ENCODE results near the gene ZNF746.

- TF ChIP-seq LARP7 (IDR thresholded peaks at IDR 0.05) (no peak), NRF1 (conservative IDR thresholded peaks at IDR 0.05; ENCODE audit: low read depth, low read length) (no peak), RCOR1 (conservative IDR thresholded peaks at IDR 0.05; ENCODE audit: low read depth, low read length) (no peak), POLR2AphosphoS5 (IDR thresholded peaks at IDR 0.05; ENCODE audit: low read length) (no peak), CTCF (IDR thresholded peaks at IDR 0.05 in 2 of 3, conservative IDR thresholded peaks at IDR 0.05 in 1 of 3; ENCODE audit: control insufficient read depth in 2 of 3, extremely low read depth in 1 of 3, insufficient read depth in 1 of 3, low read depth in 3 of 3, low read length in 3 of 3) (no peak), MYC (IDR thresholded peaks at IDR 0.05; ENCODE audit: insufficient read depth, insufficient read length, insufficient replicate concordance, low read length, severe bottlenecking) (no peak), CEBPZ (IDR thresholded peaks at IDR 0.05; ENCODE audit: low read depth, low read length) (no peak), YY1 (IDR thresholded peaks at IDR 0.05; ENCODE audit: low read depth, low read length) (no peak), EZH2 (IDR thresholded peaks at IDR 0.05; ENCODE audit: borderline replicate concordance, control insufficient read depth, low read depth, low read length) (no peak), CHD2 (IDR thresholded peaks at IDR 0.05; ENCODE audit: borderline replicate concordance, low read depth, low read length) (no peak), IRF3 (IDR thresholded peaks at IDR 0.05) (no peak)
Observed at GRCh38 chr7:149500201-149500600, 2.6 kb upstream of the ZNF746 start.
